Vagina (tissue), 2 donors: ENCODE data around the gene C2CD2.

Experiments used
- POLR2AphosphoS5 ChIP-seq, 2 donors: sonication (generic); formaldehyde crosslinking; IDR thresholded peaks; one replicate each; pipeline ENCODE4 v1.9.0; 2017; ENCODE audit warnings: antibody characterized with exemption in 2 of 2, mild to moderate bottlenecking in 2 of 2, low read depth in 1 of 2; ENCODE audit not compliant: insufficient read depth in 1 of 2
- TF ChIP-seq, protein P1 (sequence below), 3 experiments: fragments of 450-650 bp in 2 of 3; fragments of 200-600 bp in 1 of 3; sonication (generic) in 1 of 3; IDR thresholded peaks; one replicate each; pipeline ENCODE4 v1.5.1; 2017 to 2019; ENCODE audit warnings: antibody characterized with exemption in 3 of 3, mild to moderate bottlenecking in 2 of 3, moderate library complexity in 2 of 3

DNA sequence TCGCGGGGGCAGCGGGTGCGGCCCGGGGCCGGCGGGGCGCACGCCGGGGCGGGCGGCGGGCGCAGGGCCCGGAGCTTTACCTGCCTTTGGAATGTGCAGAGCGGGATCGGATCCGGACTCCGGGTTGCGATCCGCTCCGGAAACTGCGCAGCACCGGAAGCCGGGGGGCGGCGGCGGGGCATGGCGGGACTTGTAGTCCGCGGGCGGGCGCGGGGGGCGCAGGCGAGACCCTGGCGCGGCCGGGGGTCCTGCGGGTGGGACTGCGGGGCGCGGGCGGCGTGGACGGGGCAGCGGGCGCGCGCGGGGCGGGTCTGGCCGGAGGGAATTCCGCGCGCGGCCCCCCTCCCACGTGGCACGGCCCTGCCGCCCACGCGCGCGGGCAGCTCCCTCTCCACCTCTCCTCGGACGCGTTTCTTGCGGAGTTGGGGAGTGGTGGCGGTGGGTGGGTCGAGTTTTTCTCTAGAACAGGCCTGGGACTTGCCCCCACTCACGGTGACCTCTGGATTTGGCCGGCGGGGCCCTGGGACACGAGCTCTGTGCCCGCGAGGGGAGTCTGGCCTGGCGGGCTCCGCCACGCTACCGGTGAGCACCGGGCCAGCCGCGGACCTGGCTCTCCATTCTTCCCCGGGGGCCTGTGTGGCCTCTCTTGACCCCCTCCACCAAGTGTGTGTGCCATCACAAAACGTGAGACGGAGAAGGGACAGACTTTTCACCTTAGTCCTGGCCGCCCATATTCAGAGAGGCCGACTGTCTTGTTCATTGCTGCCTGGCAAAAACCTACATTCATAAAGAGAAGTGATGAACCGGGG is 74.4 kb downstream of the C2CD2 start, which contains the start of gene PRDM15:
- TF ChIP-seq, protein P1, sequence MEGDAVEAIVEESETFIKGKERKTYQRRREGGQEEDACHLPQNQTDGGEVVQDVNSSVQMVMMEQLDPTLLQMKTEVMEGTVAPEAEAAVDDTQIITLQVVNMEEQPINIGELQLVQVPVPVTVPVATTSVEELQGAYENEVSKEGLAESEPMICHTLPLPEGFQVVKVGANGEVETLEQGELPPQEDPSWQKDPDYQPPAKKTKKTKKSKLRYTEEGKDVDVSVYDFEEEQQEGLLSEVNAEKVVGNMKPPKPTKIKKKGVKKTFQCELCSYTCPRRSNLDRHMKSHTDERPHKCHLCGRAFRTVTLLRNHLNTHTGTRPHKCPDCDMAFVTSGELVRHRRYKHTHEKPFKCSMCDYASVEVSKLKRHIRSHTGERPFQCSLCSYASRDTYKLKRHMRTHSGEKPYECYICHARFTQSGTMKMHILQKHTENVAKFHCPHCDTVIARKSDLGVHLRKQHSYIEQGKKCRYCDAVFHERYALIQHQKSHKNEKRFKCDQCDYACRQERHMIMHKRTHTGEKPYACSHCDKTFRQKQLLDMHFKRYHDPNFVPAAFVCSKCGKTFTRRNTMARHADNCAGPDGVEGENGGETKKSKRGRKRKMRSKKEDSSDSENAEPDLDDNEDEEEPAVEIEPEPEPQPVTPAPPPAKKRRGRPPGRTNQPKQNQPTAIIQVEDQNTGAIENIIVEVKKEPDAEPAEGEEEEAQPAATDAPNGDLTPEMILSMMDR (IDR thresholded peaks at IDR 0.05), result no peak
- no peak for TF ChIP-seq POLR2AphosphoS5 (IDR thresholded peaks at IDR 0.05; ENCODE audit: insufficient read depth in 1 of 2, low read depth in 1 of 2)
